ENCODE data around the gene CRELD2. TPM values are rescaled to one million over a fixed set of nuclear protein-coding genes. Genes with fewer than 3 reads are reported as not detected.

Gene CRELD2
- total RNA-seq, 1 donor from 2014 or later: 65.1 TPM

DNA sequence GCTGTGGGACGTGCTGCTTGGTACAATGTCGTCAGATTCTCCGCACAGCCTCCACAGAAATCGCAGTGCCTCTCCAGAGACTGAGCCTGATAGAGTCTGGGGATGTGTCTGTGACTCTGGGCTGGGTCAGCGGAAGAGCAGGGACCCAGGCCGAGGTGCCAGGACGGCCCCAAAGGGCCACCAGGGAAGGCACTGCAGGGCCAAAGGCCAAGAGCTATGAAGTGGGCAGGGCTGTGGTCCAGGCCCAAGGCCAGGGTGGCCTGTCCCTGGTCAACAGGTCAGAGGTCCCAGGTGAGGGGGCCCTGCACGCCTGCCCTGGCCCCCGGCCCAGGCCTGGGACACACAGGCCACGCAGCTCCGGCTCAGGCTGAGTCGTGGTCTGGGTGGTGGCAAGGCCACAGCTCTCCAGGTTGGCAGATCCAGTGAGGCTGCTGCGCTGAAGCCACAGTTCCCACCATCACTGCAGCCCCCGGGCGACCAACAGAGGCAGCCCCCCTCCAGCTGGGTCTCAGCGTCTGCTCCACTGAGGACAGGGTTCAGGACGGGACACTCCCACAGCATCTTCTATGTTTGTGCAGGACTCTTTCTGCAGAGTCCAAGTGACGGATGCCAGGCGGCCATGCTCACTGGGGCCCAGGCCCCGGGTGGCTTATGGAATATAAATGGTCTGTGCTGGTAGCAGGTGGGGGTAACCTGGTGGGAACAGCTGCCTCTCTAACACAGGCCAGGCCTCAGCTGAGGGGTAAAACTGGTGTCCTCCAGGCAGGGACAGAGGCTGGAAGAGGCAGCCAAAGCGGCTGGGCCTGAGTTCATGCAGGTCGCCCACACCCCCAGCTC, 37.4 kb downstream of the CRELD2 start:
- DNase-seq (ENCODE audit: low spot score) (peak; percentile 88), ATAC-seq (peak; percentile 36)

DNA sequence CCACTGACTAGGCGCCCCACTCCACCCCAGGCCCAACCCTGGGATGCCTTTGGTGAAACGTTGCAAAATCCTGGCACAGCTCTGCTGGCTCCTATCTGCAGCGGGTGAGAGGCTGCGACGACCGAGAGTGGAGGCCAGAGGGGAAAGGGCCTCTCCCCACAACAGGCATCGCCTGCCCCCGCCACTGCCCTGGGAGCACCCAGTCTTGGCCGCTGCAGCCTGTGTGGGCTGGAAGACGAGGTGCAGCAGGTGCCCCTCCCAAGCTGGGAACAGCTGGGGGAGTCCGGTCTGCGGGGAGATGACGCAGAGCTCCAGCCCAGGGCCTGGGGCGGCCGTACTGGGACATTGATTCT, 38.0 kb downstream of the CRELD2 start:
- ATAC-seq (peak; percentile 30), DNase-seq (ENCODE audit: low spot score) (peak; percentile 87)

- DNase-seq (ENCODE audit: low spot score) (no peak), ATAC-seq (no peak)
Observed at GRCh38 chr22:49956914-49957825, 38.7 kb downstream of the CRELD2 start.

- no peak for DNase-seq (ENCODE audit: low spot score)
Observed at GRCh38 chr22:49957826-49958365, 39.5 kb downstream of the CRELD2 start.

DNA sequence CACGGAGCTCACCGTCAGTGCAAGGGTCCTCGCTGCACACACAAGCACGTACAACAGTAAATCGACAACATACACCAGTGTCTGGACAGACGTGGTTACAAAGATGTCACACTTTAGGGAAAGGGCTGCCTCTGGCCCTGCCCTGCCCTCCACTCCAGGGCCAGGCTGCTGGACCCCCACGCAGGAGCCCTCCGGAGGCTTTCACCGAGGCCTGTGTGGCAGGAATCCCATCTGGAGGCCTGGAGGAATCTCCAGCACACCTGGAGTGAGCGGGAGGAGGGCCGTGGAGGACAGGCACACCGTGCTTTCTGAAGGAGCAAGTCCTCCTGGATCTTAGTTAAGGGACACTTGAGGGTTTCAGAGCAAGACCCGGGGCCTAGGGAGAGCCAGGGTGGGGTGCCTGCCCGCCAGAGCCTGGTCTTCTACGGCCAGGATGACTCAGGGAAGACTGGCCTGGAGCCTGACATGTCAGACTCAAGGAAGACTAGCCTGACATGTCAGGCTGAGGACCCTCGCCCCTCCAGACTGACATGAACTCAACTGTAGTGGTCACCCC, 40.0 kb downstream of the CRELD2 start:
- DNase-seq (ENCODE audit: low spot score) (no peak), ATAC-seq (no peak)

More at GRCh38 chr22:49957826-49958365, 39.5 kb downstream of the CRELD2 start:
- ATAC-seq: no peak

DNA sequence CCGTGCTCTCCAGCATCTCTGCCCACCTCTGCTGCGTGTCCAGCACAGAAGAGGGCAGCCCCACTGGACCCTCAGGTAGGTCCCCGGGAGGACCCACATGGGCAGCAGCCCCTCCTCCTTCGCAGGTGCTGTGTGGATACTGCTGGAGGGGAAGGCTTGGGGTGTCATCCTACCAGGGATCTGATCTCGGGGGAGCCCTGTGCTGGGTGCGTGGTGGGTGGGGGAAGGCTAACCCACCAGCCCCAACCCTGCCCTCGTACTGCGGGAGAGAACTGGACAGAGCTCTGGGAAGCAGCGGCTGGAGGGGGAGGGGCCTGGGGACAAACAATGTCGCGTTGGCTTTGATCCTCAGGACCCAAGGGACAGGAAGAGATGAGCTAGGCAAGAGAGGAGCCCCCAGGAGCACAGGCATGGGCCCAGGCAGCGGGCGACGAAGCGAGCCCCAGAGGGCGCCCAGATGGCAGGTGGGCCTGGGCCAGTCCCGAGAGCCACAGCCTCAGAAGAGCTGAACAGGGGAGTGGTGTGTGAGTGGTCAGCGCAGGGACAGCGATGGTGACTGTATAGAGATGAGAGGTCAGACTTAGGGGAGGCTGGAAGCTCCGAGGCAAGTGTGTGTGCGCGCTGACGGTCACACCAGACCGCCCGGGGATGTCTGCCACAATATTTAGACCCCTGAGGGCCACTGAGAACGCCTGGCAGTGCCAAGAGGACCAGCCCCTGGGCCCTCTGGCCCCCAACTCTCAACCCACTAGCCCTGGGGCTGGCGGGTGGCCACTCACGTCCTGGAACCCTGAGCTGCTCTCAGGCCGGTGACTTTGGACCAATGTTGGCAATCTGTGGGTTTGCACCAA, 40.7 kb downstream of the CRELD2 start:
- DNase-seq (ENCODE audit: low spot score): no peak
- ATAC-seq: no peak

- DNase-seq (ENCODE audit: low spot score) (no peak), ATAC-seq (peak; percentile 20)
Observed at GRCh38 chr22:49959782-49960158, 41.3 kb downstream of the CRELD2 start.

DNA sequence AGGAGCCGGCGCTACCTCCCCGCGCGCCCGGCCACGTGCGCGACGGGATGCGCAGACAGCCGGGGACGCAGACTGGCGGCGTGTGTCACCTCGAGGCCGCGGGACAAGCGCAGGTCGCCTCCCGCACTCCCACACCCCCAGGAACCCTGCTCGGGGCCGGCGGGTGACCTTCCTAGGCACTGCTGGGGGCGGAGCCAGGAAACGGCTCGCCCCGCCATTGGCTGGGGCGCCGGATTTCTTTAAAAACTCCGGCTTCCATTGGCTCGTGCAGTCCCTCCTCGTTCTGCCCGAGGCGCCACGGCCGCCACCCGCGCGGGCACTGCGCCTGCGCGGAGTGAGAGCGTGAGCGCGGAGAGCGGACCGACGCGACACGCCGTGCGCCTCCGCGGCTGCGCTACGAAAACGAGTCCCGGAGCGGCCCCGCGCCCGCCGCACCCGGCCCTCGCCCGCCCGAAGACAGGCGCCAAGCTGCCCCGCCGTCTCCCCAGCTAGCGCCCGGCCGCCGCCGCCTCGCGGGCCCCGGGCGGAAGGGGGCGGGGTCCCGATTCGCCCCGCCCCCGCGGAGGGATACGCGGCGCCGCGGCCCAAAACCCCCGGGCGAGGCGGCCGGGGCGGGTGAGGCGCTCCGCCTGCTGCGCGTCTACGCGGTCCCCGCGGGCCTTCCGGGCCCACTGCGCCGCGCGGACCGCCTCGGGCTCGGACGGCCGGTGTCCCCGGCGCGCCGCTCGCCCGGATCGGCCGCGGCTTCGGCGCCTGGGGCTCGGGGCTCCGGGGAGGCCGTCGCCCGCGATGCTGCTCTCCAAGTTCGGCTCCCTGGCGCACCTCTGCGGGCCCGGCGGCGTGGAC, 41.9 kb downstream of the CRELD2 start, which contains the start of gene PIM3:
TSS of gene PIM3 (plus strand) at position 614 of the 846 bp plus-strand sequence. CDS start at position 790, 176 bp downstream.
- peak; percentile 98 for DNase-seq (ENCODE audit: low spot score)
- ATAC-seq: peak; percentile 59

- ATAC-seq (no peak), DNase-seq (ENCODE audit: low spot score) (peak; percentile 58)
Observed at GRCh38 chr22:49961005-49961600, 42.7 kb downstream of the CRELD2 start.

GRCh38 chr22:49961601-49962011, 43.2 kb downstream of the CRELD2 start:
- DNase-seq (ENCODE audit: low spot score): no peak
- no peak for ATAC-seq

- DNase-seq (ENCODE audit: low spot score) (peak; percentile 95), ATAC-seq (peak; percentile 52)
Observed at GRCh38 chr22:49962012-49962750, 43.7 kb downstream of the CRELD2 start.

GRCh38 chr22:49962751-49963646, 44.6 kb downstream of the CRELD2 start:
- DNase-seq (ENCODE audit: low spot score): peak; percentile 62

DNA sequence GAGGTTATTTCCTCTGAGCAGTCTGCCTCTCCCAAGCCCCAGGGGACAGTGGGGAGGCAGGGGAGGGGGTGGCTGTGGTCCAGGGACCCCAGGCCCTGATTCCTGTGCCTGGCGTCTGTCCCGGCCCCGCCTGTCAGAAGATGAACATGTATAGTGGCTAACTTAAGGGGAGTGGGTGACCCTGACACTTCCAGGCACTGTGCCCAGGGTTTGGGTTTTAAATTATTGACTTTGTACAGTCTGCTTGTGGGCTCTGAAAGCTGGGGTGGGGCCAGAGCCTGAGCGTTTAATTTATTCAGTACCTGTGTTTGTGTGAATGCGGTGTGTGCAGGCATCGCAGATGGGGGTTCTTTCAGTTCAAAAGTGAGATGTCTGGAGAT, 45.2 kb downstream of the CRELD2 start:
- DNase-seq (ENCODE audit: low spot score) (peak; percentile 56), ATAC-seq (no peak)

More at GRCh38 chr22:49962751-49963646, 44.6 kb downstream of the CRELD2 start:
- ATAC-seq: no peak

DNA sequence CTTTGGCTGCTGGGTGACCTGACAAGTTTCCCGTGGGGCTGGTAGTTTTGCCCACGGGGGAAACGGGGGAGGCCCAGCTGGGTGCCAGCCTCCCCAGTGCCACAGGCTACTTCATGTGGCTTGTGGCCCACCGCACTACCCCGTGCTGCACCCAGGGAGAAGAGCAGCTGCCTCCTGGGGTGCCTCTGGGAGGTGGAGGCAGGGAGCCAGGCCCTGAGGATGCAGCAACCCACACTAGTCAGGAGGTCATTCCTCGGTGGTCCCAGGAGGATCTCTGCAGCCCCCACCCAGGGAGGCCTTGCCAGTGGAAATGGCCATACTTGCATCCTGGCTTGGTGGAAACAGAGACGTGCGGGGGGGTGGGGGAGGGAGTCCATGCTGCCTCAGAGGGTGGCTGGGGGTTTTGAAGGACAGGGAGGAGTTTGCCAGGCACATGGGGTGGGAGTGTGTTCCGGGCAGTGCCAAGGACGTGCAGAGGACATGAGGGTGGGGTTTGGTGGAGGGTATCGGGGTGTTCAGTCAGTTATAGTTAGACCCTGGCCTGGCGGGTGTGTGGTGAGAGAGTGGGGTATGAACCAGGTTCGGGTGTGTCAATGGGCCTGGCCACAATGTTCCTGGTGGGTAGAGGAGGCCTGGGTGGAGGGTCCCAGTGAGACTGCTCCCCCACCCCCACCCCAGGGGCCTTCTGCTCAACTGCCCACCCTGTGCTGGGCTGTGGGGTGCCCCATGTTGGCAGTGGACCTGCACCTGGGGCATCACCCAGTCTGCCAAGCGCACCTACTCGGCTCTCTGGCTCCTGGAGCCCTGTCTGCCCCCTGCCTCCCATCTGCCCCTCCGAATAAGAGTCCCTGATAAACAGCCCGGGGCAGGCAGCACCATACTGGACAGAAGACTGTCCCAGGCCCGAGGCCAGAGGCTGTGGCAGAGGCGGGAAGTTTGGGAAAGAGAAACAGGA, 46.0 kb downstream of the CRELD2 start:
- DNase-seq (ENCODE audit: low spot score) (peak; percentile 47), ATAC-seq (no peak)

- no peak for ATAC-seq
- DNase-seq (ENCODE audit: low spot score): peak; percentile 49
Observed at GRCh38 chr22:49965091-49966040, 46.9 kb downstream of the CRELD2 start.
